Neural progenitor cell (in vitro differentiated cells): ENCODE measurements around the gene ERBB4.

Experiments
- EZH2 ChIP-seq: fragments of 200-600 bp; sonication (generic); IDR thresholded peaks from 2 replicates; pipeline ENCODE4 v1.6.1; 2017; ENCODE audit warnings: antibody characterized with exemption, mild to moderate bottlenecking, moderate library complexity
- EZH2phosphoT487 ChIP-seq: fragments of 200-600 bp; sonication (generic); IDR thresholded peaks from 2 replicates; pipeline ENCODE4 v1.6.1; 2017; ENCODE audit warnings: antibody characterized with exemption
- TF ChIP-seq, protein P1 (sequence below): fragments of 200-600 bp; sonication (generic); IDR thresholded peaks from 2 replicates; pipeline ENCODE4 v1.5.1; 2017; ENCODE audit warnings: antibody characterized with exemption, mild to moderate bottlenecking

DNA sequence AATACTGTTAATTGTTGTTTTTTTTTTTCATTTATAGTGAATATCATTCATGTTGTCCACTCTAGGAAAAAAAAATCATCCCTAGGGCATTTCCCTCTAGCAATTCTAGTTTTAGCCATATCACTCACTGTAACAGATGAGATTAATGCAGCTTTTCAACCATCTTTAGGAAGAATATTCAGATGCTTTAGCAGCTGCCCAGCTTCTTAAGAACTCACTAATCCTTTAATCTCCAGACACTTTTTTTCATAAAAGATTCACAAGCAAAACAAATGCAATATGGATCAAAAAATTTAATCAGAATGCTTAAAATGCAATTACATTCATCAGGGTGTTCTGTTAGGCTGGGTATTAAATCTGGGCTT, 692.6 kb downstream of the ERBB4 start:
- TF ChIP-seq, protein P1, sequence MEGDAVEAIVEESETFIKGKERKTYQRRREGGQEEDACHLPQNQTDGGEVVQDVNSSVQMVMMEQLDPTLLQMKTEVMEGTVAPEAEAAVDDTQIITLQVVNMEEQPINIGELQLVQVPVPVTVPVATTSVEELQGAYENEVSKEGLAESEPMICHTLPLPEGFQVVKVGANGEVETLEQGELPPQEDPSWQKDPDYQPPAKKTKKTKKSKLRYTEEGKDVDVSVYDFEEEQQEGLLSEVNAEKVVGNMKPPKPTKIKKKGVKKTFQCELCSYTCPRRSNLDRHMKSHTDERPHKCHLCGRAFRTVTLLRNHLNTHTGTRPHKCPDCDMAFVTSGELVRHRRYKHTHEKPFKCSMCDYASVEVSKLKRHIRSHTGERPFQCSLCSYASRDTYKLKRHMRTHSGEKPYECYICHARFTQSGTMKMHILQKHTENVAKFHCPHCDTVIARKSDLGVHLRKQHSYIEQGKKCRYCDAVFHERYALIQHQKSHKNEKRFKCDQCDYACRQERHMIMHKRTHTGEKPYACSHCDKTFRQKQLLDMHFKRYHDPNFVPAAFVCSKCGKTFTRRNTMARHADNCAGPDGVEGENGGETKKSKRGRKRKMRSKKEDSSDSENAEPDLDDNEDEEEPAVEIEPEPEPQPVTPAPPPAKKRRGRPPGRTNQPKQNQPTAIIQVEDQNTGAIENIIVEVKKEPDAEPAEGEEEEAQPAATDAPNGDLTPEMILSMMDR = no peak
- TF ChIP-seq EZH2 (no peak), EZH2phosphoT487 (no peak)
